ENCODE data around the gene CMC2. TPM values are rescaled to one million over a fixed set of nuclear protein-coding genes. Genes with fewer than 3 reads are reported as not detected.

CMC2 gene
- total and polyA plus RNA-seq, 2 of the 8 experiments (the other 6 are each of a cell fraction or from before 2014, with no cell fraction given): 66.6 to 116 TPM

DNA sequence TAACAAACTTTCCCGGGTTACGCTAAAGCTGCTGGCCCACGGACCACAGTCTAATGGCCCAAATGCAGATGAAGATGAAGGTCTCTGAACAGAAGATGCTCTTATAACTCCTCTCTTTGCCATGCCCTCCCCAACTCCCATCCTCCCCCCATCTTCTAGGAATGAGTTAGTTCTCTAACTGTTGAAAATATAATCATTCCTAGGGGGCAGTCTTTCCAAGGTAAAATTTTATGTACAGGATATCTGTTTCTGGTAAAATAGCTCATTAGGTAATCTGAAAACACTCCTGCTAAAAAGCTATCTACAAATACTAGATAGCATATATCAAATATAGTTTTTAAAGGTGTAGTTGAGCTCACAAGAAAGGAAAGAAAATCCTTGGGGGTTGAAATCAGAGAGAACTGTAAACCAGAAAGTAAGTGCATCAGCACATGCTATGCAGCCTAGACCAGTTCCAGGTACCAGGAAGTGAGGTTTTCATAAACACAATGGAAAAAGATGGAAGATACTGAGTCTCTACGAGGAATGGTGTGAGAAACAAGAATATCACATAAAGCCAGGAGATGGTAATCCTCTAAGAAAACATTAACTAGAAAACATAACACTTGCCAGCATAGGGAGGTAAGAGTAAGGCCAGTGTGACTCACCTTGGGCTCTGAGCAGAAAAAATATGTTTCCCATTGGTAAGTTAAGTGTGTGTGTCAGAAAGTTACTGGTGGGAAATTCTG, 38.1 kb downstream of the CMC2 start:
- no peak for TF ChIP-seq TAF7 (optimal IDR thresholded peaks at IDR 0.05; ENCODE audit: borderline replicate concordance, low read depth, low read length)
- no peak for TF ChIP-seq GABPA (IDR thresholded peaks at IDR 0.05; ENCODE audit: borderline replicate concordance, insufficient read depth, low read length)
- TF ChIP-seq BRCA1 (IDR thresholded peaks at IDR 0.05; ENCODE audit: low read depth, low read length): no peak
- no peak for TF ChIP-seq NRF1 (IDR thresholded peaks at IDR 0.05; ENCODE audit: low read depth, low read length)
- no peak for TF ChIP-seq SIX5 (IDR thresholded peaks at IDR 0.05; ENCODE audit: low read depth, low read length)
- TF ChIP-seq PHF8 (conservative IDR thresholded peaks at IDR 0.05; ENCODE audit: low read depth, low read length): no peak
- no peak for TF ChIP-seq KDM4A (IDR thresholded peaks at IDR 0.05; ENCODE audit: low read depth, low read length, severe bottlenecking)
- TF ChIP-seq RNF2 (IDR thresholded peaks at IDR 0.05; ENCODE audit: borderline replicate concordance, low read depth, low read length, missing control alignments, poor library complexity, severe bottlenecking): no peak
- TF ChIP-seq RBBP5 (IDR thresholded peaks at IDR 0.05; ENCODE audit: borderline replicate concordance, low read depth, low read length): no peak
- TF ChIP-seq SRF (IDR thresholded peaks at IDR 0.05; ENCODE audit: low read depth, low read length): no peak
- TF ChIP-seq TAF1 (IDR thresholded peaks at IDR 0.05; ENCODE audit: low read depth, low read length): no peak
- no peak for TF ChIP-seq EZH2 (IDR thresholded peaks at IDR 0.05; ENCODE audit: low read depth, low read length, severe bottlenecking)
- CTCF ChIA-PET (ENCODE audit: partially characterized antibody): interaction anchor here (0.7 to 1.5 kb wide), 6 partner anchors 8 to 1094 kb away, joined by 3 to 4 read pairs (median 3); no protein-coding TSS in a partner anchor
- H3K27ac ChIP-seq (ENCODE audit: low read depth, low read length): no peak overlapping the region

More for the DNA sequence above, 38.1 kb downstream of the CMC2 start:
- Histone ChIP-seq H3K4ac (replicated peaks; ENCODE audit: insufficient read length, low read depth, low read length) (no peak overlapping the region), H3K9me3 (ENCODE audit: insufficient read depth in 2 of 2, low read depth in 1 of 2, low read length in 1 of 2) (no peaks in the 10 kb centered on the region), H2AK5ac (ENCODE audit: low read depth, low read length) (no peak overlapping the region), H3K4me3 (ENCODE audit: extremely low read depth in 1 of 4, insufficient read depth in 2 of 4, low read depth in 3 of 4, low read length in 4 of 4) (no peak overlapping the region), H3K4me2 (ENCODE audit: insufficient read depth in 1 of 2, low read depth in 2 of 2, low read length in 2 of 2) (no peak overlapping the region), H3K27me3 (replicated peaks in 1 of 4; ENCODE audit: control insufficient read depth in 3 of 4, extremely low read depth in 1 of 4, insufficient read depth in 3 of 4, low read length in 3 of 4) (no peaks in the 10 kb centered on the region), H3K36me3 (ENCODE audit: control insufficient read depth in 2 of 4, insufficient read depth in 4 of 4, low read length in 3 of 4) (no peaks in the 10 kb centered on the region; a peak in 1 of 8 replicates), H3K23ac (ENCODE audit: insufficient read length) (no peak overlapping the region), H4K91ac (replicated peaks; ENCODE audit: insufficient read length, low read length) (no peak overlapping the region), H3K79me2 (ENCODE audit: control insufficient read depth in 1 of 2, insufficient read depth in 2 of 2, low read length in 2 of 2) (no peaks in the 10 kb centered on the region), H3K4me1 (replicated peaks in 1 of 4; ENCODE audit: control insufficient read depth in 3 of 4, insufficient read depth in 4 of 4, low read length in 3 of 4) (no peaks in the 10 kb centered on the region), H2AFZ (ENCODE audit: low read length) (no peak overlapping the region), H2BK15ac (ENCODE audit: low read length) (no peak overlapping the region), H2BK20ac (ENCODE audit: low read length) (no peak overlapping the region), H3K14ac (ENCODE audit: insufficient read length) (no peak overlapping the region), H2BK120ac (replicated peaks; ENCODE audit: low read depth, low read length) (no peak overlapping the region), H4K5ac (ENCODE audit: insufficient read length, low read depth, low read length) (no peak overlapping the region), H3K18ac (ENCODE audit: extremely low read depth, low read length) (no peak overlapping the region), H3K9ac (replicated peaks in 1 of 4; ENCODE audit: extremely low read depth in 1 of 4, low read depth in 3 of 4, low read length in 3 of 4) (no peak overlapping the region), H3K23me2 (ENCODE audit: low read depth, low read length) (no peaks in the 10 kb centered on the region), H2BK12ac (ENCODE audit: low read depth, low read length) (no peak overlapping the region), H3K79me1 (ENCODE audit: low read depth, low read length) (no peaks in the 10 kb centered on the region), H4K20me1 (replicated peaks in 1 of 2; ENCODE audit: control insufficient read depth in 1 of 2, insufficient read depth in 2 of 2, low read length in 2 of 2) (peaks cover 2 to 4% of the 10 kb centered on the region in 2 experiments), H2BK5ac (ENCODE audit: low read depth, low read length) (no peak overlapping the region), H3K56ac (replicated peaks; ENCODE audit: insufficient read length, low read depth, low read length) (no peak overlapping the region), H4K8ac (ENCODE audit: extremely low read depth, insufficient read depth, low read length) (no peak overlapping the region)
- POLR2A ChIA-PET (ENCODE audit: partially characterized antibody): no interaction called here
- DNase-seq (ENCODE audit: low read depth in 1 of 2, low spot score in 2 of 2) (no peak), FAIRE-seq (no peak)
- WGBS, 2 experiments (ENCODE audit: extremely low coverage in 1 of 2, insufficient coverage in 1 of 2, insufficient read length in 1 of 2, insufficient replicate concordance in 2 of 2, low coverage in 1 of 2, low lambda C conversion rate in 2 of 2, missing lambda C conversion rate in 1 of 2): 90% methylated on average over 4 of the region's 4 CpGs; no CpG with 5 or more reads in 1 of the 2 experiments
